Esophagus muscularis mucosa (tissue), 3 donors: ENCODE results near the gene SPATA20.

Experiments
- CTCF ChIP-seq, 3 experiments: fragments of 200-600 bp in 2 of 3; fragments of 450-650 bp in 1 of 3; sonication (generic) in 2 of 3; IDR thresholded peaks; one replicate each; pipeline ENCODE4 v1.5.1; 2017 to 2019; ENCODE audit warnings: antibody characterized with exemption in 3 of 3, mild to moderate bottlenecking in 2 of 3, moderate library complexity in 1 of 3
- POLR2AphosphoS5 ChIP-seq, 2 donors: sonication (generic); formaldehyde crosslinking; IDR thresholded peaks; one replicate each; pipeline ENCODE4 v1.6.1; 2017; ENCODE audit warnings: antibody characterized with exemption in 2 of 2

GRCh38 chr17:50576864-50577263, 29.9 kb downstream of the SPATA20 start:
- TF ChIP-seq CTCF (IDR thresholded peaks at IDR 0.05) (no peak), POLR2AphosphoS5 (IDR thresholded peaks at IDR 0.05) (no peak)
